Neural progenitor cell (in vitro differentiated cells): ENCODE data around the gene IKZF3.

ENCODE experiments used
- CTCF ChIP-seq: fragments of 200-600 bp; sonication (generic); IDR thresholded peaks from 2 replicates; pipeline ENCODE4 v1.5.1; 2017; ENCODE audit warnings: antibody characterized with exemption, mild to moderate bottlenecking
- EZH2 ChIP-seq: fragments of 200-600 bp; sonication (generic); IDR thresholded peaks from 2 replicates; pipeline ENCODE4 v1.6.1; 2017; ENCODE audit warnings: antibody characterized with exemption, mild to moderate bottlenecking, moderate library complexity
- EZH2phosphoT487 ChIP-seq: fragments of 200-600 bp; sonication (generic); IDR thresholded peaks from 2 replicates; pipeline ENCODE4 v1.6.1; 2017; ENCODE audit warnings: antibody characterized with exemption

GRCh38 chr17:39732586-39732985, 131.5 kb downstream of the IKZF3 start:
- TF ChIP-seq CTCF (no peak), EZH2 (no peak), EZH2phosphoT487 (no peak)
